Activated CD8-positive, alpha-beta memory T cell treated with anti-CD3 and anti-CD28 coated beads for 1 hour (primary cell): ENCODE results near the gene TET3.

Experiments used
- DNase-seq, 2 donors: peaks; one replicate each; pipeline ENCODE4 v3.0.0-alpha.2; 2020; ENCODE audit warnings: low read depth in 1 of 2; ENCODE audit errors: extremely low read depth in 1 of 2

TET3 gene

DNA sequence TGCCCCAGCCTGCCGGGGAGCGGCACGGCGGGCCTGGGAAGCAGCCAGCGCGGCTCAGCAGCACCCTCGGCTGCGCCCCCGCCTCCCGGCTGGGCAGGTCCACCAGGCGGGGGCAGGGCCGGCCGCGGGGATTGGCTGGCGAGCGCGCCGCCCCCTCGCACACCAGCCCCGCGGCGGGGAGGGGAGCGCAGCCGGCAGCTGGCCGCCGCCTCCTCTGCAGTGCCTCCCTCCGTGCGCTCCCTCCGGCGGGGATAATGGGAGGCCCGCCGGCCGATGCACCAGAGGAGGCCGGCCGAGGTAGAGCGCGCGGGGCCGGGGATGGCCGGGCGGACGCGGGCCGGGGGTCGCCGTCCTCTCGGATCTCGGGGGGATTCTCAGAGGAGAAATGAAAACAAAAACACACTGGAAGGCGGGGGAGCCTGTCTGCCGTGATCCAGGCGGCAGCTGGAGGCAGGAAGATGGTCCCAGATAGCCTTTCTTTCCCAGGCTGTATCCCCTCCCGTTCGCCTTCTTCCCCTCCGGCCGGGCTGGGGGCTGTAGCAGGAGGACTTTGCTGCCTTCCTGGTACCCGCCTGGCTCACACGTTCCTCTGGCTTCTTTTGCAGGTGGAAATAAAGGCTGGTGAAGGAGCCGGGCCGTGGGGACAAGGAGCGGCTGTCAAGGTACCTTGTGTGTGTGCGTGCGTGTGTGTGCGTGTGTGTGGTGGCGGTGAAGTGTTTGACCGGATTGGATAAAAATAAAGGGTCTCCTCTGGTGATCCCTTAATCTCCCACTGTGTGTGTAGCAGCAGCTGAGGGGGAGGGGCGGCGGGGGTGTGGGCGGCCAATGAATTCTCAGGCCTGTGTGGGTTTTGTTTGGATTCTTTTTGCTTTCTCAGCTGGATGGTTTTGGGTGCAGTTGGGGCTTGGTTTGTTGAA is 18.1 kb downstream of the TET3 start:
- peak; percentile 40 to 68 for DNase-seq

DNA sequence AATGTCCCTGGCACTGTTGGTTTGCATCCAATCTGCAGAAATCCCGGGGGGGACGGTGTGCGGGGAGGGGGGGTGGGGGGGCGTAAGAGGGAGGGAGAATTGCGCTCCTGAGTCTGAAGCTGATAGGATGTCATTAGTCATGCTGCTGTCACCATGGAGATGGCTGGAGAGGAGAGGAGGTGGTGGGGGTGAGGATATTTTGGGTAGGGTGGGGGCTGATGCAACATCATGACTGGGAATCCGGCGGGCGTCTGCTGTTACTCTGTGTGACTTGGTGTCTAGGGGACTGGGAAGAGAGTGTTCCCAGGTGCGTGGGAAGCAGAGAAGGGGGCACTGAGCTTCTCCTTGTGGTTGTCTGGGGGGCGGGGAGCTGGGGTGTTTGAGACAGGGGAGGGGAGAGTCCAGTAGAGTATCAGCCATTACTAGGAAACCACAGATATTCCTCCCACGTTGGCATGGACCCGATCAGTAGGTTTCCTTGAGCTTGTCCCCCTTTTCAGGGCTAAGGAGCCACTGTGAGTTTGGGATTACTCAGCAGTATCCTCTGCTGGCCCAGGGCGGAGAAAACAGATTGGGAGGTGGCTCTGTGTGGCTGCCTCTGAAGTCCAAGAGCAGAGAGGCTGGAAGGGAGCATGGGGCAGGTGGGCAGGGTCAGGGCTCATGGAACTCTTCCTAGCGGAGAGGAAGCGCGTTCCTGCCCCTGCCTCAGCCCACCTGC is 18.9 kb downstream of the TET3 start:
- DNase-seq = no peak

DNA sequence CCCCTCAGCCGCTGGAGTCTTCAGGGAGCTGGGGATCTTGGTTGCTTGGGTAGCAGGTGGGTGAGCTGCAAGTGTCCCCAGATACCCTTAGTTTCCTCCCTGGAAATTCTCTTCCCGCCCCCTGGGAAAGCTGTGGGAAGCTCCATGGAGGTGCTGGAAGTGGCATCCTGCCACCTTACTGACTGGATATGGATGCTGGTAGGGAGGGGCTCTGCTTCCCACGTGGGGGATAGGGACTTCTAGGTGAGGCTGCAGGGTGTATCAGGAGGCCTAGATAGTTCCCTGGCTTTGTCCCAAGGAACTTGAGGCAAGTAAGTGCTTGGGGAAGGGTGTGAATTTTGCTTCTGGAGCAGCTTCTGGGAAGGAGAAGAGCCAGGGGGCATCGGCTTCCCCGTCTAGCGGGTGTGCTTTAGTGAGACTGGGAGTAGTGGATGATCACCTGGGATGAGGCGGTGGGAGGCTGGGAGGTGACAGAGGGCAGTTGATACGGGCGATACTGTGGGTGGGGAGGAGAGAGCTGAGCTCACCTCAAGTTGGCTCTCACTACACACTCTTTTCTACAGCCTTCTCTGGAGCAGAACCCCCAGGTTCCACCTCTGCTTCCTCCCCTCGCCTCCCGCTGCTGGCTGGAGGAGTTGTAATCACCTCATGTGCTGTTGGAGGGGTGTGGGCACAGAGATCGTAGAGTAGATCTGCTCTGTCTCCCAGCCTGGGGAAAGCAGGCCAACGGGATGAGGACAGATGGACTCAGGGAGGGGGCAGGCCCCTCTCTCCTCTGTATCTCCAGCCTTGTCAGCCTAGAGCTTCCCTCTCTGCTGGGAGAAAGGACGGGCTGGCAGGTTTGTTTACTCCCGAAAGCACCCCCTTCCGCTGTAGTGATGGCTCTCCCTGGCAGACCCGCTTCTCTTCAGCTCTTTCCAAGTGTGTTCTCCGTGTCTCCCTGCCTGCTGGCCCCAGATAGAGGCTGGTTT is 19.8 kb downstream of the TET3 start:
- DNase-seq = no peak

GRCh38 chr2:74005786-74006185 is 21.1 kb downstream of the TET3 start:
- DNase-seq = no peak

DNA sequence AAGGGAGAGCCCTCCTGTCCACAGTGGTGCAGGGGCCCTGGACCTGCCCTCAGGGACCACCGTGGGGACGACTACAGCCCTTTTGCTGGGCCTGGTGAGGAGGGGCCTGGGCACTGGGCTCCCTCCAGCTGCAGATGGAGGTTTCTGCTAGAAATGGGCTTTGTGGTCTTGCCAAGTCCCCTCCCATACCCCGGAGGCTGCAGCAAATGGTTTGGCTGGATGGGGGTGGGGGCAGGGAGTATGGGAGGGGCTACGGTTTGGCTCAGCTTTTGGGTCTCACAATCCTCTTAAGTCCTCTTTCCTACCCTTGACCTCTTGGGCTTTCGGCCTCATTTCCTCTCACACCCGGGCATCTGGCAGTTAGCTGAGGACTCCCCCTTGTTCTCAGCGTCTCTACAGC is 21.7 kb downstream of the TET3 start:
- no peak for DNase-seq

- DNase-seq = no peak
Observed at GRCh38 chr2:74007121-74007520, 22.4 kb downstream of the TET3 start.

DNA sequence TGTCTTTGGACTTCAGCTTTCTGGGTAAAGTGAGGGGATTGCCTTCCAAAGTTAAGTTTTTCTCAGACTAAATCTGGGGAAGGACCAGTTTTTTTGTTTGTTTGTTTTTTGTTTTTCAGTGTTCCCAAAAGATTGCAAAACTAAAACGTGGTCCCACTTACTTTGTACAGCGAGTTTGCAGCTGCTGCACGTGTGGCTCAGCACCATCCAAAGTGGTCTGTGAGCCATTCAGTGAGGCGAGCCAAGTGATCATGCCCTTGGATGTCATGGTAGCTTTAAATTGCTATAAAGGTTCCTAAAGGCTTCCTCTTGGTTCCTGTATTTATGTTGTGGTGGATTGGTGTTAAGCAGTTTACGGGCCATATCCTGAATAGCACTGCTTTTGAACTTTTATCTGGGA is 23.0 kb downstream of the TET3 start:
- DNase-seq = no peak

DNA sequence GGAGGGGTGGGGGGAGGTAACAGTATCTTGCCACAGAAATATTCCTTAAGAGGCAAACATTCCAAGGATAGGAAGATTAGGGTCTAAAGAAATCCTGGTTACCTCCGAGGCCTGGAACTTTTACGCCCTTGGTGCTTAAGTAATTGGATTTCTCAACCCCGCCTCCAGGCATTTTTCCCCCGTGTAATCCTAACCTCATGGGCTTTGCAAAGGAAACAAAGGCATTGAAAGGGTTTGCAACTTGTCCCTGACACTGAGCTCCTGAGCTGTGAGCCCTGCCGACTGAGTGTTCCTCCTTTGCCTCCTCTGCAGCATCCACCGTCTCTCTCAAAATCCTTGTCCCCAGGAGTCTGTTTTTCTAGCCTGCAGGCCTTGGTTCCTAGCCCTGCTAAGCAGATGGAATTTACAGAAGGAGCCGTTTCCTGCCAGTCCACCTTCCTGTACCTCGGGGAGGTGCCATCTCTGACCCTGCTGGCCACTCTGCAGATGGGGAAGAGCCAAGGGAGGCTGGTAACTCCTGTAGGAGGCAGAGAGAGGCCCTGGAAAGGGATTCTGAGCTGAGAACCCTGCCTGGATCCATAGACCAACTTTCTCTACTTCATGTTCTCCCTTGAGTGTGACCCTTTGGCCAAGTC is 24.2 kb downstream of the TET3 start:
- DNase-seq = no peak

- DNase-seq = no peak
Observed at GRCh38 chr2:74009577-74009976, 24.9 kb downstream of the TET3 start.

GRCh38 chr2:74010087-74010541 is 25.4 kb downstream of the TET3 start:
- no peak for DNase-seq

DNA sequence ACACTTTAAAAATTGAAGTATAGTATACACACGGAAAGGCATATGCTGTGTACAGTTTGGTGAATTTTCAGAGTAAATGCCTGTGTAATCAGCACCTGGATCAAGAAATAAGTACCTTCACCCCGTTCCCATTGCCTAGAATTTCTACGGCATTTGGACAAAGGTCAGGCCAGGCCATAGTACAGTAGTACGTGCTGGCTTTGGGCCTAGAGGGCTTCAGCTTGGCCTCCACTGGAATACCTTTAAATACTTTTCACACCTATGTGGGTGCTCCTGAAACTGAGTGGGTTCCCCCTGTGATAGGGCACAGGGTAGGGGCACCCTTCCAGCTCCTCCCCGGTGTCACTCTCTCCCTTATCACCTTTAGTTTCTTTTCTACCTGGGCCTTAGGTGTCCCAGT is 26.5 kb downstream of the TET3 start:
- no peak for DNase-seq

- no peak for DNase-seq
Observed at GRCh38 chr2:74014813-74015212, 30.1 kb downstream of the TET3 start.

DNA sequence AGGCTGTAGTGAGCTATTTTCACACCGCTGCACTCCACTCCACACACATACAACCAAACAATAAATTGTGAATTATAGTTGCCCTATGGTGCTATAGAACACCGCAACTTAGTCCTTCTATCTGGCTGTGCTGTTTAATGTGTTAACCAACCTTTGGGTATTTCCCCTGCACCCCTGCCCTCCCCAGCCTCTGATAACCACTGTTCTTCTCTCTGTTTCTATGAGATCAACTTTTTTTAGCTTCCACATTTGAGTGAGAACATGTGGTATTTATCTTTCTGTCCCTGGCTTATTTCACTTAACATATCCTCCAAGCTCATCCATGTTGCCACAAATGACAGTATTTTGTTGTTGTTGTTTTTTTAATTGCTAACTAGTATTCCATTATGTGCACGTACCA is 32.5 kb downstream of the TET3 start:
- no peak for DNase-seq

GRCh38 chr2:74019516-74019915 is 34.8 kb downstream of the TET3 start:
- no peak for DNase-seq

DNA sequence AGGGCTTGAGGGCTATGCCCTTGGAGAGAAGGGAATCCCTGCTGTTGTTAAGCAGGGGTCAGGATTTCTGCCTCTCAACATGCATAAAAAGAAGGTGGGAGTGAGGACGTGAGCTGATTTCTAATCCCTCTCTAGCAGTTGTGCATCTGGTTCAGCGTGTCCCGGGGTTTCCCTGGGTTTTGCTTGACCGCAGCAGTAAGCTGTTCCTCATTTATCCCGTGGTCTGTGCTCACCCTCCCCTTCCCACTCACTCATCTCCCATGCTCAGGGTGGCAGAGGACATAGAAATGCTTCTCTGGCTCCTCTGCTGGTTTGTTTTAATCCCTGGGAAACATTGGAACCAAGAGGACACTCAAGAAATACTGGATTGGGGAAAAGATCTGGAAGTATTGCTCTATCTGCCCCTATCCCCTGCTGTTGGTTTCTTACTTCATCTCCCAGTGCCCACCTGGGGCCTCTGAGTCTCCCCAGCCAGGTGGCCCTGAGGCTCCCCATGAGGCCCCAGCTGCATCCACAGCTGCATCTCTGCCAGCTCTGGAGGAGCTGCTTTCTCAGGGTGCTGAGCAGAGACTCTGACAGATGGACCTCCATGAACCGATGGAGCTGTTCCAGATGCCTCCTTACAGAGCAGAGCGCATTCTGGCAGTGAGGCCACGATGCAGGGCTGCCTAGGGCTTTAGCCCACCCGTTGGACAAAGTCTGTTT is 36.1 kb downstream of the TET3 start:
- no peak for DNase-seq

GRCh38 chr2:74021407-74021755 is 36.7 kb downstream of the TET3 start:
- no peak for DNase-seq

- DNase-seq = no peak
Observed at GRCh38 chr2:74024216-74024615, 39.5 kb downstream of the TET3 start.

GRCh38 chr2:74025971-74026612 is 41.4 kb downstream of the TET3 start:
- DNase-seq = no peak

DNA sequence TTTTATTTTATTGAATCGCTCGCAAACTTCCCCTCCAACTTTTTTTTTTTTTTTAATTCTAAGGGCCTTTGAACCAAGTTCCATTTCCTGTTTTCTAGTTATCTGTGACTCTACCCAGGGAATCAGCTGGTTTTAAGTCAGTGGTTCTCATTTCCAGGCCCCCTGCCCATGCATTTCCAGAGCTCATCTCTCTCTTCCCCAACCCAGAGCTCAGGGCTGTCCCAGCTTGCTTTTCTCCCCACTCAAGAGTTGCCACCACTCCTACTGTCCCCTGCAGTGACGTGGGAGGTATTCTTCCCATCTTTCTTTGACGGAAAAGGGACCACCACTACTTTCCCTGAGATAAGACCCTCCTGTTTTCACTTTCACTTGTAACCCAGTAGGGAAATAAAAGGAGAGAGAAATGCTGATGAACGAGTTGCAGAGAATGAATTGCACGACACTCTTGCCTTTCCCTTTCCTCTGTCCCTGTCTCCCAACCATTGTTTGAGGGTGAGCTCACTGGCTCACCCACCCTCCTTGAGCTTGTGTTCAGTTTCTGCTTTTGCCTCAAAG is 42.1 kb downstream of the TET3 start:
- DNase-seq = no peak
